Rectal smooth muscle tissue (tissue), 1 donor: ENCODE measurements around the gene INO80C.

Experiments used
- H3K27ac ChIP-seq: one replicate; pipeline ENCODE4 v1.7.0; 2013; ENCODE audit warnings: low read depth, low read length, inconsistent platforms
- H3K27me3 ChIP-seq: one replicate; pipeline ENCODE4 v1.7.0; 2013; ENCODE audit warnings: low read length; ENCODE audit not compliant: control insufficient read depth, insufficient read depth
- H3K36me3 ChIP-seq: one replicate; pipeline ENCODE4 v1.7.0; 2013; ENCODE audit warnings: low read length; ENCODE audit not compliant: control insufficient read depth, insufficient read depth
- H3K4me1 ChIP-seq: one replicate; pipeline ENCODE4 v1.7.0; 2013; ENCODE audit warnings: low read length; ENCODE audit not compliant: control insufficient read depth, insufficient read depth
- H3K4me3 ChIP-seq: one replicate; pipeline ENCODE4 v1.7.0; 2013; ENCODE audit warnings: low read length
- H3K9ac ChIP-seq: one replicate; pipeline ENCODE4 v1.7.0; 2013; ENCODE audit warnings: low read length

Gene INO80C

GRCh38 chr18:35443434-35443833 is 54.3 kb downstream of the INO80C start:
- Histone ChIP-seq H3K27me3 (no peaks in the 10 kb centered on the region), H3K4me1 (no peaks in the 10 kb centered on the region), H3K27ac (no peak overlapping the region), H3K4me3 (no peak overlapping the region), H3K36me3 (no peaks in the 10 kb centered on the region), H3K9ac (no peak overlapping the region)

- Histone ChIP-seq H3K4me1 (no peaks in the 10 kb centered on the region), H3K36me3 (no peaks in the 10 kb centered on the region), H3K9ac (no peak overlapping the region), H3K4me3 (no peak overlapping the region), H3K27me3 (no peaks in the 10 kb centered on the region), H3K27ac (no peak overlapping the region)
Measured at GRCh38 chr18:35442701-35443100, 55.1 kb downstream of the INO80C start.

DNA sequence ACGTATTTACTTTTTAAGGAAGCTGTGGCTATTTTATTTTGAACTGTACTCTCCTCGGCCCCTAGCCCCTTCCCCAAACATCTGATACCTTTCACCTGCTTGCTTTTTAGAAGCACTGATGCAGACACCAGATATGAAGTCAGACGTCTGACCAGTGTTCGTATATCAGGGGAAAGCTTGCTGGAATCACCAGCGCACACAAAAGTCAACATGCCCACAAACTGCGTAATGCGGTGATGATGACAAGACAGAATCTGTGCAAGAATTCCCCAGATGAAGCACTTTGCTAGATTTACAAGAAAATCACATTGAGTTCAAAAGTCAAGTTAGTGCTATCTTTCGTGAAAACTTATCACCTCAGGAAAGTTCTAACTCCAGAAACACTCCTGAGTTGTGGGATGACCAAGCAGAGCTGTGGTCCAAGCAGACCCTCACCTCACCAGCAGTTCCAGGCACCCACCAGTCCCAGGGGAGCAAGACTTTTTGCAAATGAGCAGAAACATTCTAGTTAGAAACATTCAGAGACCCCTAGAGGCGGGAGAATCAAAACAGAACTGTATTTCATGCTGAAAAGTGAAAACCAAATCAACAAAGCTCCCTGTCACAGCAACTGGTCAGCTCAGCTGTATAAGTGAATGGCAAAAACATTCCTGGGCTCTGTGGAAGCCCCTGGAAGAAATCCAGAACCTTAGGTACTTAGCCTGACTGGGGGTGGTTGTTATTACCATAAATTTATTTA is 55.7 kb downstream of the INO80C start:
- Histone ChIP-seq H3K27me3 (no peaks in the 10 kb centered on the region), H3K4me1 (no peaks in the 10 kb centered on the region), H3K4me3 (no peak overlapping the region), H3K27ac (no peak overlapping the region), H3K9ac (no peak overlapping the region), H3K36me3 (no peaks in the 10 kb centered on the region)

- H3K4me1 ChIP-seq: no peaks in the 10 kb centered on the region
- H3K9ac ChIP-seq: no peak overlapping the region
- no peaks in the 10 kb centered on the region for H3K36me3 ChIP-seq
- no peak overlapping the region for H3K4me3 ChIP-seq
- no peaks in the 10 kb centered on the region for H3K27me3 ChIP-seq
- no peak overlapping the region for H3K27ac ChIP-seq
Measured at GRCh38 chr18:35438480-35439234, 59.1 kb downstream of the INO80C start.

- Histone ChIP-seq H3K27ac (no peak overlapping the region), H3K27me3 (no peaks in the 10 kb centered on the region), H3K9ac (no peak overlapping the region), H3K4me3 (no peak overlapping the region), H3K4me1 (no peaks in the 10 kb centered on the region), H3K36me3 (no peaks in the 10 kb centered on the region)
Measured at GRCh38 chr18:35437836-35438235, 59.9 kb downstream of the INO80C start.

DNA sequence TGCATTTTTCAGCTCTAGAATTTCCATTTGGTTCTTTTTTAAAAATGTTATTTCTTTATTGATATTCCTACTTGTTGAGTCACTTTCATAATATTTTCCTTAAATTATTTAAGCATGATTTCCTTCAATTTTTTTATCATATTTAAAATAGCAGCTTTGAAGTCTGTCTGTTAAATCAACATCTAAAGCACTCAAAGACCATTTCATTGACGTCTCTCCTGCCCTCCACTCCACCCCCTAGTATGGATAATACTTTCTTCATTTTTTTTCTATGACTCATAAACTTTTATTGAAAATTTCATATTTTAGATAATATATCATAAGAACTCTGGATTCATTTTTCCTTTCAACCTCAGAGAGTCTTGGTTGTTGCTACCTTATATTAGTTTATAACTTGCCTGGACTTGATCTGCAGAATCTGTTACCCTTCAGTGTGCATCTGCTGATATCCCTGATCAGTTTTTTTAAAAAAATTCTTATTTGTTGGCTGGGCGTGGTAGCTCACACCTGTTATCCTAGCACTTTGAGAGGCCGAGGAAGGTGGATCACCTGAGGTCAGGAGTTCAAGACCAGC is 61.6 kb downstream of the INO80C start:
- H3K27ac ChIP-seq: no peak overlapping the region
- no peak overlapping the region for H3K9ac ChIP-seq
- no peaks in the 10 kb centered on the region for H3K27me3 ChIP-seq
- H3K4me1 ChIP-seq: no peaks in the 10 kb centered on the region
- H3K36me3 ChIP-seq: no peaks in the 10 kb centered on the region
- H3K4me3 ChIP-seq: no peak overlapping the region

DNA sequence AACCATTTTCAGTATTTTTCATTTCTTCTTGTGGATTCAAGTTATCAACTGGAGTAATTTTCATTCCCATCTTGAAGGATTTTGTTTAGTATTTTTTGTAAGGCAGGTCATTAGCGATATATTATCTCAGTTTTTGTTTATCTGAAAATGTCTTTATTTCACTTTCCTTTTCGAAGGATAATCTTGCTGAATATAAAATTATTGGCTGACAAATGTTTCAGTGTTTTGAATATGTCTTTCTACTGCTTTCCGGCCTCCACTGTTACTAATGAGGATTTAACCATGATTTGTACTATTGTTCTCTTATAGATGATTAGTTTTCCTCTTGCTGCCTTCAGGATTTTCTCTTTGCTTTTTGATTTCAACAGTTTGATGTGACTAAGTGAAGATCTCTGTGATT is 62.4 kb downstream of the INO80C start:
- H3K9ac ChIP-seq: no peak overlapping the region
- H3K4me1 ChIP-seq: no peaks in the 10 kb centered on the region
- H3K27ac ChIP-seq: no peak overlapping the region
- H3K4me3 ChIP-seq: no peak overlapping the region
- no peaks in the 10 kb centered on the region for H3K36me3 ChIP-seq
- H3K27me3 ChIP-seq: no peaks in the 10 kb centered on the region

- H3K4me1 ChIP-seq: no peaks in the 10 kb centered on the region
- H3K27me3 ChIP-seq: no peaks in the 10 kb centered on the region
- no peak overlapping the region for H3K27ac ChIP-seq
- H3K36me3 ChIP-seq: no peaks in the 10 kb centered on the region
- no peak overlapping the region for H3K4me3 ChIP-seq
- no peak overlapping the region for H3K9ac ChIP-seq
Measured at GRCh38 chr18:35432565-35433001, 65.2 kb downstream of the INO80C start.

DNA sequence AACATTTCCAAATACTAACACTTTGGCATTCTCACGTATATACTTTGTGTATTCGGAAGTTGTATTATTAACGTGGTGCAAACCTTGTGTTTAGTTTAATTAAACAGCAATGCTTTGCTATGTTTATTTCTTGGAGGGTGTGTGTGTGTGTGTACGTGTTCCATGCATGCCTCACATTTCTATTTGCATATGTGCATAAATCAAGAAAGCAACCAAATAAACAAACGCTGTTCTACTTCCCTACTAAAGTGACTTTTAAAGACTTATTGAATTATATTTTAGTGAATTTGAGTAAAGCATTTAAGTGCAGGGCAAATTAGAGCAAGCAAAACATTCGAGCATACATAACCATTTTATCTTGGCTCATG is 66.4 kb downstream of the INO80C start:
- no peaks in the 10 kb centered on the region for H3K4me1 ChIP-seq
- H3K9ac ChIP-seq: no peak overlapping the region
- no peaks in the 10 kb centered on the region for H3K27me3 ChIP-seq
- H3K27ac ChIP-seq: no peak overlapping the region
- no peaks in the 10 kb centered on the region for H3K36me3 ChIP-seq
- no peak overlapping the region for H3K4me3 ChIP-seq

DNA sequence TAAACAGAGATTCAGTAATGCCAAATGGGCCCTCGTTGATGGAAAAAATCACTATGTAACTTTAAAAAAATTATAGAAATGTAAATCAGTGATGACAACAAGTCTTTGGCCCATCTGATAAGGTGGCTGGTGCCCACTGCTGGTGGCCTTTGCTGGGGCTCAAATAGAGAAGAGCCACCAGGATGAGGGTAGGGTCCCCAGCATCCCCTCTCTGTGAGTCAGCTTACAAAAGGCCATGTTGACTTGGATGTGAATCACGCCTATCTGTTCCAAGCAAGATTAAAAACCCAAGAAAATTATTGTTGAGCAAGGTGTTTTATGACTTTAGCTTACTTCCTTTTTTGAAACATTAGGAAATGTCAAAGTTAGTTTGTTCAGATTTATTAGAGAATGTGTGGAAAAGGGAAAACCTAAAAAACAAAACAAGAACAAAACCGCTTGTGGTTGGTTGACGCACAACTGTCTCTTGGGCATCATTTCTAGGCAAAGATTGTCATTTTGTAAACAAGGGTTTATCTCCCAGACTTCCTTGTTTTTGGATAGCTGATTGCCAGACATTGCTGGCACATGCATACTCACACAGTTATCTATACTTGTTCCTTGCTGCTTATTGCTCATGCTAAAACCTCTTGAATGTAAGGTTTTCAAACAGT is 66.9 kb downstream of the INO80C start:
- no peak overlapping the region for H3K4me3 ChIP-seq
- no peak overlapping the region for H3K9ac ChIP-seq
- H3K27ac ChIP-seq: no peak overlapping the region
- no peaks in the 10 kb centered on the region for H3K4me1 ChIP-seq
- H3K27me3 ChIP-seq: no peaks in the 10 kb centered on the region
- H3K36me3 ChIP-seq: no peaks in the 10 kb centered on the region

GRCh38 chr18:35426786-35427185 is 71.0 kb downstream of the INO80C start:
- Histone ChIP-seq H3K9ac (no peak overlapping the region), H3K27ac (no peak overlapping the region), H3K27me3 (no peaks in the 10 kb centered on the region), H3K36me3 (no peaks in the 10 kb centered on the region), H3K4me3 (no peak overlapping the region), H3K4me1 (no peaks in the 10 kb centered on the region)

GRCh38 chr18:35424356-35424755 is 73.4 kb downstream of the INO80C start:
- no peak overlapping the region for H3K9ac ChIP-seq
- no peaks in the 10 kb centered on the region for H3K27me3 ChIP-seq
- no peaks in the 10 kb centered on the region for H3K4me1 ChIP-seq
- no peak overlapping the region for H3K27ac ChIP-seq
- no peaks in the 10 kb centered on the region for H3K36me3 ChIP-seq
- H3K4me3 ChIP-seq: no peak overlapping the region
